ENCODE measurements around the gene CKAP2L.
"Not testable (repeated sequence)": the region's sequence is repeated elsewhere in the genome, so short reads cannot be mapped to it uniquely, and the experiment has no call there.

Gene CKAP2L

GRCh38 chr2:112725545-112726457 is 38.6 kb downstream of the CKAP2L start:
- no peak for DNase-seq

DNA sequence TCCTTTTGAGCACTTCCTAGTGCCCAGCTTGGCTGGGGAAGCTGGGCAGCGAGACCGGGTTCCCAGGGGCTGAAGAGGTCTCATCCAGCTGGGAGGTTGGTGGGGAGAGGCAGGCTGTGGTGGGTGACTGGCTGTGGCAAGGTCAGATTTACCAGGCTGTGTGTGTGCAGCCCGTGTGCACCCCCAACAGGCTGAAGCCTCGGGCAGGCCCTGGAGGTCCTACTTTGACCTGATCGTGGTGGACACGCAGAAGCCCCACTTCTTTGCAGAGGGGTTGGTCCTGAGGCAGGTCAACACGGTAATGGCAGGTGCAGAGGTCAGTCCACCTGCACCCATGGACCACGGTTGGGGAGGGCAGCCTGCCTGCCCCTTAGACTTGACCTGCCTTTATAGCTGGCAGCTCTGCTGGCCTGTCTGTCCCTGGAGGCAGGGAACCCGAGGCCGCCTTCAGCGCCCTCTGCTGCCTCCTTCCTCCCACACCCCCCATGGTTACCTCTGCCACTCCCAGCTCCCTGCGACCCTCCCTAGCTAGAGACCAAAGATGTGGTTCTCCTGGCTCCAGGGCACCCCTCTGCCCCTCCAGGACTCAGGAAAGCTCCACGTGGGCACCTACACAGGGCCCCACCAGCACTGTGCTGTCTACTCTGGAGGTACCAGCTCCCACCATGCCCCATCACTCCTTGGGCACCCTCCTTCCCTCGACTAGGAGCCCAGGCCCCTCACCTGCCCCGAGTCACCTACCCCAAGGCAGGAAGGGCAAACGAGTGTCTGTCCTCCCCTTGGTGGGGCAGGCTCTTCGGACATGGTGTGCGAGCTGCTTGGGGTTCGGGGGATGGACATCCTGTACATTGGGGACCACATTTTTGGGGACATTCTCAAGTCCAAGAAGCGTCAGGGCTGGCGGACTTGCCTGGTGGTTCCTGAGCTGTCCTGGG is 39.6 kb downstream of the CKAP2L start:
- DNase-seq = no peak

GRCh38 chr2:112723995-112724394 is 40.4 kb downstream of the CKAP2L start:
- no peak for DNase-seq

- no peak for DNase-seq
Measured at GRCh38 chr2:112723547-112723940, 40.9 kb downstream of the CKAP2L start.

- no peak for DNase-seq
Measured at GRCh38 chr2:112722816-112723546, 41.4 kb downstream of the CKAP2L start.

- DNase-seq = no peak
Measured at GRCh38 chr2:112721819-112722522, 42.4 kb downstream of the CKAP2L start.

GRCh38 chr2:112720785-112721184 is 43.6 kb downstream of the CKAP2L start, which contains the start of gene NT5DC4:
Gene NT5DC4 (plus strand): TSS chr2:112721020. CDS start chr2:112721080, 60 bp downstream.
- no peak for DNase-seq

GRCh38 chr2:112718863-112719370 is 45.5 kb downstream of the CKAP2L start:
- no peak for DNase-seq

- DNase-seq = not testable (repeated sequence)
Measured at GRCh38 chr2:112716826-112717352, 47.5 kb downstream of the CKAP2L start.

- DNase-seq = not testable (repeated sequence)
Measured at GRCh38 chr2:112716094-112716493, 48.3 kb downstream of the CKAP2L start.

- DNase-seq = no peak
Measured at GRCh38 chr2:112714836-112715631, 49.4 kb downstream of the CKAP2L start.

- no peak for DNase-seq
Measured at GRCh38 chr2:112714331-112714730, 50.1 kb downstream of the CKAP2L start.

DNA sequence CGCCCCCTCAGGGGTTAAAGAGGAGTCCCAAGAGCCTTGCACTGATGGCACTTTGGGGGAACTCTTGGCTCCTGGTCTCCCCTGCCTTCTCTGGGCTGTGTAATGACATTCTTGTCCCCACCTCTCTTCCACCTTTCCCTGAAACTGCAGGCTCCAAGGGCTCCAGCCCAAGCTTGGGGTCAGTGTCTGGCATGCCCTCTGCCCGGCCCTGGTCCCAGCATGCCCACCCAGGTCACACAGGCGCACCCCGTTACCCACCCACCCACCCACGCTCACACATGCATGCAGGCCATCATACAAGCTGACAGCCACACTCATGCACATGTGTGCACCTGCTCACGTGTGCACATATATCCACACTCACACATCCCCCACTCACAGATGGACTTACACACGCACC is 50.5 kb downstream of the CKAP2L start:
- DNase-seq = no peak

DNA sequence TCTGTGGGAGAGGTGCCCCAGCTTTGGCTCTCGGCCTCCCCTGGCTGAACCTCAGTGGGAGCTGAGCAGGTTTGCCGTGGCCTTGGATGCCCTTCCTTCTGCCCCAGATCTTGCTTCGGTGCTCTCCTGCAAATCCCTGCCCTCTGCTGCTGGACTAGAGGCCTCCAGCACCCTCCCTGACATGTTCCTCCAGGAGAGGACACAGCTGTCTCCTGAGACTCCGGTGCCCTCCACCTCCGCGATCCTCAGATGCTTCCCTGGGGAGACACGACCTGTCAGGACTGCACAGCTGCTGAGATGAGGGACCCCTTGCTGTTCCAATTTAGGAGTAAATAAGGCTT is 50.9 kb downstream of the CKAP2L start:
- no peak for DNase-seq

- DNase-seq = no peak
Measured at GRCh38 chr2:112712903-112713584, 51.4 kb downstream of the CKAP2L start.

- DNase-seq = no peak
Measured at GRCh38 chr2:112712465-112712864, 51.9 kb downstream of the CKAP2L start.

DNA sequence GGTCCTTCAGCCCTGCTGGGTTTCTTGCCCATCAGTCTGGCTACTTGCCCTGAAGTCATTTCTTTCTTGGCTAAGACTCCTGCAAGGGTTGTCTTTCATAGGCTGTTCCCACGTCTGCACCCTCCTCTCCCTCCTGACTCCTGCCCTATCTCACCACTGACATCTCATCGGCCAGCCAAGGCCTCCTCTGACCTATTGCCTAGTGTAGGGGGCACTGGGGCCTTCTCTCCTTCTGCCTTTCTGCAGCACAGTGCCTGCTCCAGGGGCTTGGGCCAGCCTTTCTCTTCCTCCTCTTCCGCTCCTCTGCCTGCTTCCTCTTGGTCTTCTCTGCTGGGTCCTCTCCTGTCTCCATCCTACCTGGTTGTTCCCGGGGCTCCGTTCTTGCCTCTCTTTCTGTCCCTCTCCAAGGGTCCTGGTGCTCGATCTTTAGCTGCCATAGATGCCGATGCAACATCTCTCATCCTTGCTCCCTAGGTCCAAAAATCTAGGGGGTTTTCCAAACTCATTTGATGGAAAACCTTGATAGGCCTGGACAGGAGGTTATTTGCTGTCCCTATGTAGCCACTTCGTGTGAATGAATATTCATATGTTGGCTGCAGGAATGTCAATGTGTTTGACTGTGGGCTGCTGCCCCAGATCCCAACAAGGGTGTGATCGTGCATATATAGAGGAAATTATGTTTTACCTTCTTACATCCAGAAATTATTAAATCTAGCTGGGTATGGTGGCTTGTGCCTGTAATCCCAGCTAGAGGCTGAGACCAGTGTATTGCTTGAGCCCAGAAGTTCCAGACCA is 53.3 kb downstream of the CKAP2L start:
- DNase-seq = no peak

DNA sequence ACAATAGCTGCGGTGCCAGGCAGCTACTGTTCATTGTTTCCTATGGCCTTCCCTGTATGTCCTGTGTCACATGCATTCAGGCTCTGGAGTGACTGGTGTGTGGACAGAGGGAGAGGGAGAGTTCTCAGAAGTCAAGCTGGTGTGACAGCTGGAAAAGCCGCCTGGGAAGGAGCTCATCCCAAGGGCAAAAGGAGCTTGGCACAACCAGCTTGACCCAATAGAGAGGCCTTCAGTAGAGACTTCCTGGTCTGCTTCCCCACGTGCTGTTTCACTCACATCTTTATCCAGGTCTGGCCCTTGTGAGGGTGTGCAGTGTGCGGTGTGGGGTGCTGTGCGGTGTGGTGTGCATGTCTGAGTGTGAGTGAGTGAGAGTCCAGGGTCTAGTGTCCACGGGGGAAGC is 54.7 kb downstream of the CKAP2L start:
- no peak for DNase-seq

DNA sequence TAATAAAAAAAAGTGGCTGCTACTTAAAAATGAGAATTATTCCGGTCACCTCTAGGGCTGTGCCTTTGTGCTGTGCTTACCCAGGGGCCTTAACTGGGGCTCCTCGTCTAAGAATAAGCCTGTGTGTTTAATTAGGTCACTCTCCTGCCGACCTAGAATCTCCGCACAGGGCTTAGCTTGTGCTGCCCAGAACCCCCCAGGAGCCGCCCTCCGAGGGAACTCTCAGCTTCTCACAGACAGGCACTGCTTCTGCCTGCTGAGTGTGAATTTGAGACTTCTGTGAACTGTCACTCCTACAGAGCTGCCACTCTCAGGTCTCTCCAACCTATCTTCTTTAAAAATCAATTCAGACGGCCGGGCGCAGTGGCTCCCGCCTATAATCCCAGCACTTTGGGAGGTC is 55.4 kb downstream of the CKAP2L start:
- DNase-seq = no peak

All from cerebellar nuclear complex (tissue), 1 donor.